ENCODE data around the gene LAGE3.

- no peak for TF ChIP-seq CTCF (IDR thresholded peaks at IDR 0.05)
- no peak for TF ChIP-seq POLR2A (IDR thresholded peaks at IDR 0.05)
Measured at GRCh38 chrX:154484255-154485149, 5.4 kb upstream of the LAGE3 start.
